ENCODE results near the gene GABBR1.

GABBR1 gene

GRCh38 chr6:29559524-29560287 lies 73.3 kb downstream of the GABBR1 start, which contains the start of gene UBD:
Gene UBD (minus strand): TSS chr6:29559732. CDS start chr6:29559701, 31 bp downstream.
- POLR2A ChIA-PET, result no interaction called here
- DNase-seq (ENCODE audit: extremely low spot score), result peak; percentile 28
- CTCF ChIA-PET, result interaction anchor here (1.0 to 2.0 kb wide), 4 partner anchors 11 to 94 kb away, joined by 4 to 7 read pairs (median 6); no protein-coding TSS in a partner anchor
- no peak for TF ChIP-seq CTCF (IDR thresholded peaks at IDR 0.05; ENCODE audit: control extremely low read depth, extremely low read depth, low read depth, missing control alignments)

- ChIA-PET CTCF (interaction anchor here (1.0 to 2.0 kb wide), 5 partner anchors 12 to 95 kb away, joined by 4 to 7 read pairs (median 5); no protein-coding TSS in a partner anchor), POLR2A (no interaction called here)
- DNase-seq (ENCODE audit: extremely low spot score), result no peak
- no peak for TF ChIP-seq CTCF (IDR thresholded peaks at IDR 0.05; ENCODE audit: control extremely low read depth, extremely low read depth, low read depth, missing control alignments)
Observed at GRCh38 chr6:29558439-29559079, 74.4 kb downstream of the GABBR1 start.

DNA sequence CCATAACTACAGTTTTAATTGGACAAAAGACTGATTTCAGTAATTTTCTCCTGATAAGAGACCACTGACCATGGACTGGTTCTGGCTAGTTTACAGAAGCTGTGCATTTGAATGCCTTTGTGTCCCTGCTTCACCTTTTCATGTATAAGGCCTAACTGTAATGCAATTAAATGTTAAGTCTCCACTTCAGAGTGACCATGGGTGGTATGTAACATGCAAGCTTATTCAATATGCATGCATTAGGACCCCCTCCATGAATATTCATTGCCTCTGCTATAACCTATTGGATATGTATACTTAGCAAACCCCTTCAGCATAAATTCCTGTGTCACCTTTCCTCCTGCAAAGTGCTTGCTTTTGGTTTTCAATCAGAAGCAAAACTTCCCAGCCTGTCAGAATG lies 75.7 kb downstream of the GABBR1 start:
- POLR2A ChIA-PET, result no interaction called here
- CTCF ChIA-PET, result interaction anchor here (1.7 kb wide), 1 partner anchor 11 kb away, joined by 4 read pairs; no protein-coding TSS in a partner anchor
- TF ChIP-seq CTCF (IDR thresholded peaks at IDR 0.05; ENCODE audit: control extremely low read depth, extremely low read depth, low read depth, missing control alignments), result no peak
- DNase-seq (ENCODE audit: extremely low spot score), result no peak

GRCh38 chr6:29554764-29555163 lies 78.2 kb downstream of the GABBR1 start:
- no peak for DNase-seq (ENCODE audit: extremely low spot score)
- TF ChIP-seq CTCF (IDR thresholded peaks at IDR 0.05; ENCODE audit: control extremely low read depth, extremely low read depth, low read depth, missing control alignments), result no peak
- POLR2A ChIA-PET, result no interaction called here
- CTCF ChIA-PET, result no interaction called here

GRCh38 chr6:29553268-29554057 lies 79.5 kb downstream of the GABBR1 start:
- ChIA-PET POLR2A (no interaction called here), CTCF (interaction anchor here (0.8 to 1.0 kb wide), 2 partner anchors 13 to 177 kb away, joined by 3 read pairs; no protein-coding TSS in a partner anchor)
- TF ChIP-seq CTCF (IDR thresholded peaks at IDR 0.05; ENCODE audit: control extremely low read depth, extremely low read depth, low read depth, missing control alignments), result no peak
- DNase-seq (ENCODE audit: extremely low spot score), result peak; percentile 56

- POLR2A ChIA-PET, result no interaction called here
- CTCF ChIA-PET, result interaction anchor here (1.0 kb wide), 1 partner anchor 12 kb away, joined by 3 read pairs; no protein-coding TSS in a partner anchor
- no peak for TF ChIP-seq CTCF (IDR thresholded peaks at IDR 0.05; ENCODE audit: control extremely low read depth, extremely low read depth, low read depth, missing control alignments)
- peak; percentile 73 for DNase-seq (ENCODE audit: extremely low spot score)
Observed at GRCh38 chr6:29552512-29553051, 80.4 kb downstream of the GABBR1 start.

Data from GM10248 (cell line).